Neural progenitor cell (in vitro differentiated cells): ENCODE data around the gene SACS. TPM values are rescaled to one million over a fixed set of nuclear protein-coding genes. Genes with fewer than 3 reads are reported as not detected.

Experiments used
- DNase-seq: peaks from one replicate; pipeline ENCODE4 v3.0.0-alpha.2; 2016; ENCODE audit warnings: low spot score
- H2AFZ ChIP-seq: fragments of 200-600 bp; sonication (generic); replicated peaks from 2 replicates; pipeline ENCODE4 v1.6.1; 2016; ENCODE audit warnings: antibody characterized with exemption
- H3F3A ChIP-seq: fragments of 200-600 bp; sonication (generic); 2 replicates; pipeline ENCODE4 v1.6.1; 2016; ENCODE audit warnings: antibody characterized with exemption, low read depth
- H3K27ac ChIP-seq: fragments of 200-600 bp; sonication (generic); 2 replicates; pipeline ENCODE4 v1.5.1; 2016; ENCODE audit warnings: mild to moderate bottlenecking
- H3K27me3 ChIP-seq: fragments of 200-600 bp; sonication (generic); 2 replicates; pipeline ENCODE4 v1.6.1; 2016; ENCODE audit warnings: mild to moderate bottlenecking, moderate library complexity
- H3K36me3 ChIP-seq: fragments of 200-600 bp; sonication (generic); 2 replicates; pipeline ENCODE4 v1.5.1; 2016
- H3K4me1 ChIP-seq: fragments of 200-600 bp; sonication (generic); 2 replicates; pipeline ENCODE4 v1.6.1; 2016; ENCODE audit warnings: mixed run types
- H3K4me2 ChIP-seq: fragments of 200-600 bp; sonication (generic); 2 replicates; pipeline ENCODE4 v1.6.1; 2016
- H3K4me3 ChIP-seq: fragments of 200-600 bp; sonication (generic); 2 replicates; pipeline ENCODE4 v1.5.1; 2016
- H3K79me2 ChIP-seq: fragments of 200-600 bp; sonication (generic); 2 replicates; pipeline ENCODE4 v1.6.1; 2016; ENCODE audit warnings: low read depth
- H3K9ac ChIP-seq: fragments of 200-600 bp; sonication (generic); 2 replicates; pipeline ENCODE4 v1.6.1; 2016
- H3K9me3 ChIP-seq: fragments of 200-600 bp; sonication (generic); 2 replicates; pipeline ENCODE4 v1.5.1; 2016; ENCODE audit warnings: low read depth
- H4K20me1 ChIP-seq: fragments of 200-600 bp; sonication (generic); 2 replicates; pipeline ENCODE4 v1.6.1; 2016; ENCODE audit warnings: low read depth
- H3K27ac Mint-ChIP-seq: 3 replicates; pipeline ENCODE4 v1.8.0; 2021; ENCODE audit warnings: mixed read lengths
- H3K27me3 Mint-ChIP-seq: 2 replicates; pipeline ENCODE4 v1.8.0; 2022; ENCODE audit warnings: low read depth, mild to moderate bottlenecking, inconsistent platforms, moderate library complexity, mixed read lengths; ENCODE audit not compliant: insufficient read depth
- H3K36me3 Mint-ChIP-seq: 3 replicates; pipeline ENCODE4 v1.8.0; 2021; ENCODE audit warnings: mixed read lengths
- H3K4me1 Mint-ChIP-seq: 3 replicates; pipeline ENCODE4 v1.8.0; 2021; ENCODE audit warnings: mixed read lengths
- H3K4me3 Mint-ChIP-seq: 3 replicates; pipeline ENCODE4 v1.8.0; 2021; ENCODE audit warnings: mild to moderate bottlenecking, moderate library complexity, mixed read lengths
- H3K9me3 Mint-ChIP-seq: 3 replicates; pipeline ENCODE4 v1.8.0; 2020; ENCODE audit warnings: mixed read lengths
- EZH2 ChIP-seq: fragments of 200-600 bp; sonication (generic); IDR thresholded peaks from 2 replicates; pipeline ENCODE4 v1.6.1; 2017; ENCODE audit warnings: antibody characterized with exemption, mild to moderate bottlenecking, moderate library complexity
- EZH2phosphoT487 ChIP-seq: fragments of 200-600 bp; sonication (generic); IDR thresholded peaks from 2 replicates; pipeline ENCODE4 v1.6.1; 2017; ENCODE audit warnings: antibody characterized with exemption
- total RNA-seq: library from RNA; depleted of rRNA; stranded (reverse); fragments of >200 nt; gene quantifications from 2 replicates; pipeline ENCODE4 v1.2.3, GENCODE V29; 2015; ENCODE audit warnings: low replicate concordance
- TF ChIP-seq, protein P1 (sequence below): fragments of 200-600 bp; sonication (generic); IDR thresholded peaks from 2 replicates; pipeline ENCODE4 v1.5.1; 2017; ENCODE audit warnings: antibody characterized with exemption, mild to moderate bottlenecking

The SACS gene
- total RNA-seq, 1 donor from 2014 or later, result 77.7 TPM

DNA sequence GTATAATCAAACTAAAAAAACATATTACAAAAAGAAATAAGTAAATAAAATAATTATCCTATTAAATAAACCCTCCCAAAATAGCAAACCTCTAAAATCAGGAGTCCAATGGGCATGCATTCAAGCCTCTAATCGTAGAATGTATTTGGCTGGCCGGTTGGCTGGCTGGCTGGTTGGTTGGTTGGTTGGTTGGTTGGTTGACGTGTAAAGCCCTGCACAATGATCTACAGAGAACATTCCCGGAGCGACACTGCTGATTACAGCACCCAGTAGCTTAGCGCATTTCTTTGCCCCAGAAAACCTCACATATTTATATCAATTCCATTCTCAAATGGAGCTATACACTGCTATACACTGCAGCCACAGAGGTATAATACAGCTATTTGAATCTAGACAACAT lies 65.6 kb downstream of the SACS start:
- H3K36me3 ChIP-seq, result peaks cover 45% of the 10 kb centered on the region
- no peaks in the 10 kb centered on the region for H3K9me3 Mint-ChIP-seq
- H3K9ac ChIP-seq, result no peak overlapping the region
- H3F3A ChIP-seq, result no peaks in the 10 kb centered on the region
- H3K4me1 Mint-ChIP-seq, result no peaks in the 10 kb centered on the region
- no peak overlapping the region for H2AFZ ChIP-seq
- H3K27me3 Mint-ChIP-seq, result no peaks in the 10 kb centered on the region
- TF ChIP-seq, protein P1, sequence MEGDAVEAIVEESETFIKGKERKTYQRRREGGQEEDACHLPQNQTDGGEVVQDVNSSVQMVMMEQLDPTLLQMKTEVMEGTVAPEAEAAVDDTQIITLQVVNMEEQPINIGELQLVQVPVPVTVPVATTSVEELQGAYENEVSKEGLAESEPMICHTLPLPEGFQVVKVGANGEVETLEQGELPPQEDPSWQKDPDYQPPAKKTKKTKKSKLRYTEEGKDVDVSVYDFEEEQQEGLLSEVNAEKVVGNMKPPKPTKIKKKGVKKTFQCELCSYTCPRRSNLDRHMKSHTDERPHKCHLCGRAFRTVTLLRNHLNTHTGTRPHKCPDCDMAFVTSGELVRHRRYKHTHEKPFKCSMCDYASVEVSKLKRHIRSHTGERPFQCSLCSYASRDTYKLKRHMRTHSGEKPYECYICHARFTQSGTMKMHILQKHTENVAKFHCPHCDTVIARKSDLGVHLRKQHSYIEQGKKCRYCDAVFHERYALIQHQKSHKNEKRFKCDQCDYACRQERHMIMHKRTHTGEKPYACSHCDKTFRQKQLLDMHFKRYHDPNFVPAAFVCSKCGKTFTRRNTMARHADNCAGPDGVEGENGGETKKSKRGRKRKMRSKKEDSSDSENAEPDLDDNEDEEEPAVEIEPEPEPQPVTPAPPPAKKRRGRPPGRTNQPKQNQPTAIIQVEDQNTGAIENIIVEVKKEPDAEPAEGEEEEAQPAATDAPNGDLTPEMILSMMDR, result no peak
- TF ChIP-seq EZH2phosphoT487, result no peak
- no peaks in the 10 kb centered on the region for H3K9me3 ChIP-seq
- H3K4me3 ChIP-seq, result no peak overlapping the region
- no peak overlapping the region for H3K27ac Mint-ChIP-seq
- no peak overlapping the region for H3K4me3 Mint-ChIP-seq
- H3K79me2 ChIP-seq, result peaks cover 27% of the 10 kb centered on the region
- no peaks in the 10 kb centered on the region for H3K4me1 ChIP-seq
- H3K27ac ChIP-seq, result no peak overlapping the region
- no peaks in the 10 kb centered on the region for H3K27me3 ChIP-seq
- H3K4me2 ChIP-seq, result no peak overlapping the region
- peaks cover 35% of the 10 kb centered on the region for H3K36me3 Mint-ChIP-seq
- no peak for DNase-seq
- no peaks in the 10 kb centered on the region for H4K20me1 ChIP-seq

DNA sequence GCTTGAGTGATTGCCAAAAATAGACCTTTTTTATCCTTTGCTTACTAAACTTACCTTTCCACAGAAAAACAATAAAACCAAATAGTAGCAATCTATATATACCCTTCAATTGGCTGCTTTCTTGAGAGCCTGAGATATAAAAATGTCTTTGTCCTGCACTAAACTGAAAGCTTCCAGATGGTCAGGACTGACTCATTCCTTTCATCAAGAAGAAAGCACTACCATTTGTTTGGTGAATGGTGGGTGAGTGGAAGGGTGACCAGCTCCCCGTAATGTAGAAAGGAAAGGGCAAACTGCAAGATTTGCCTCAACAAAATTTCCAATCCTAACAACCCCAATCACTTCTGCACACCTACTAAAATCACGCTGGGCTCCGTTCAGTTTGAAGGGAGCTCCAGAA lies 67.8 kb downstream of the SACS start:
- H3K4me1 ChIP-seq, result no peaks in the 10 kb centered on the region
- H3F3A ChIP-seq, result no peaks in the 10 kb centered on the region
- H3K4me2 ChIP-seq, result no peak overlapping the region
- H3K4me1 Mint-ChIP-seq, result no peaks in the 10 kb centered on the region
- no peaks in the 10 kb centered on the region for H3K27me3 Mint-ChIP-seq
- peaks cover 35% of the 10 kb centered on the region for H3K36me3 ChIP-seq
- H3K4me3 ChIP-seq, result no peak overlapping the region
- peaks cover 5% of the 10 kb centered on the region for H3K79me2 ChIP-seq
- H3K27me3 ChIP-seq, result no peaks in the 10 kb centered on the region
- no peaks in the 10 kb centered on the region for H4K20me1 ChIP-seq
- no peaks in the 10 kb centered on the region for H3K9me3 ChIP-seq
- no peak for DNase-seq
- H3K36me3 Mint-ChIP-seq, result peaks cover 24% of the 10 kb centered on the region
- no peak overlapping the region for H2AFZ ChIP-seq
- H3K4me3 Mint-ChIP-seq, result no peak overlapping the region
- H3K27ac Mint-ChIP-seq, result no peak overlapping the region
- TF ChIP-seq, protein P1, result no peak
- TF ChIP-seq EZH2phosphoT487, result no peak
- no peak for TF ChIP-seq EZH2
- H3K9ac ChIP-seq, result no peak overlapping the region
- H3K27ac ChIP-seq, result no peak overlapping the region
- H3K9me3 Mint-ChIP-seq, result no peaks in the 10 kb centered on the region

DNA sequence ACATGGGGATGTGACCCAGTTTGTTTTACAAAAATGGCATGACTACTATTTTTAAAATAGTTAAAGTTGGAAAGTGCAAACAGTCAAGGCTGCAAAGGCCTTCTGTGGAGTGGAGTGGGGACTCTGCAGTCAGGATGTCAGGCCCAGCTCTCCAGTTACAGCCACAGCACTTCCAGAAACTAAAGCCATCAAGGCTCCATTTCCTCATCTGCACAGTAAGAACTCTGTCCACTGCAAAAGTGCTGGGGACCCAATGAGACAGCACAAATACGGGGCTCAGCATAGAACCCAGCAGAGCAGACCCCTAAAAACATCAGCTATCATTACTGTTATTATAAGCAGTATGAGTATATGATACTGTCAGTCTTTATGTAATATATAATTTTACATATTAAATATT lies 73.6 kb downstream of the SACS start:
- H3K4me3 ChIP-seq, result no peak overlapping the region
- TF ChIP-seq, protein P1, result no peak
- TF ChIP-seq EZH2 (no peak), EZH2phosphoT487 (no peak)
- H3K27ac ChIP-seq, result no peak overlapping the region
- H3K4me1 ChIP-seq, result no peaks in the 10 kb centered on the region
- no peak overlapping the region for H3K9ac ChIP-seq
- H4K20me1 ChIP-seq, result no peaks in the 10 kb centered on the region
- no peaks in the 10 kb centered on the region for H3K27me3 Mint-ChIP-seq
- peaks cover 22% of the 10 kb centered on the region for H3K36me3 Mint-ChIP-seq
- no peaks in the 10 kb centered on the region for H3K4me1 Mint-ChIP-seq
- no peaks in the 10 kb centered on the region for H3K79me2 ChIP-seq
- H3K9me3 ChIP-seq, result no peaks in the 10 kb centered on the region
- H3K9me3 Mint-ChIP-seq, result no peaks in the 10 kb centered on the region
- no peak overlapping the region for H3K4me2 ChIP-seq
- no peak overlapping the region for H3K4me3 Mint-ChIP-seq
- DNase-seq, result no peak
- H3K27me3 ChIP-seq, result no peaks in the 10 kb centered on the region
- H3F3A ChIP-seq, result no peaks in the 10 kb centered on the region
- no peak overlapping the region for H3K27ac Mint-ChIP-seq
- peaks cover 25% of the 10 kb centered on the region for H3K36me3 ChIP-seq
- no peak overlapping the region for H2AFZ ChIP-seq

- Histone ChIP-seq H4K20me1 (no peaks in the 10 kb centered on the region), H3K9ac (no peak overlapping the region), H3K27me3 (no peaks in the 10 kb centered on the region), H3F3A (no peaks in the 10 kb centered on the region), H3K27ac (no peak overlapping the region), H2AFZ (no peak overlapping the region), H3K36me3 (peaks cover 20% of the 10 kb centered on the region), H3K9me3 (no peaks in the 10 kb centered on the region), H3K79me2 (peaks cover 12% of the 10 kb centered on the region), H3K4me1 (no peaks in the 10 kb centered on the region), H3K4me2 (no peak overlapping the region), H3K4me3 (no peak overlapping the region)
- Mint-ChIP-seq H3K36me3 (peaks cover 27% of the 10 kb centered on the region), H3K9me3 (no peaks in the 10 kb centered on the region), H3K27ac (no peak overlapping the region), H3K27me3 (no peaks in the 10 kb centered on the region), H3K4me3 (no peak overlapping the region), H3K4me1 (no peaks in the 10 kb centered on the region)
- no peak for DNase-seq
- TF ChIP-seq, protein P1, result no peak
- TF ChIP-seq EZH2phosphoT487 (no peak), EZH2 (no peak)
These were observed 76.2 kb downstream of the SACS start for GRCh38 chr13:23357349-23357748.
